CD14-positive monocyte (primary cell): Measurements from ENCODE around the gene FBXO34. TPM values are rescaled to one million over a fixed set of nuclear protein-coding genes. Genes with fewer than 3 reads are reported as not detected.
A peak's percentile ranks its signal among the peaks of the same experiment; 100 is the strongest.

Experiments used
- DNase-seq, 3 donors: peaks; one replicate each; pipeline ENCODE4 v3.0.0-alpha.2; 2011 to 2022
- H2AFZ ChIP-seq: 2 replicates; pipeline ENCODE4 v1.6.0; 2012; ENCODE audit warnings: mild to moderate bottlenecking, low read depth, low read length, inconsistent platforms; ENCODE audit not compliant: insufficient read depth, poor library complexity, severe bottlenecking
- H3K27ac ChIP-seq, 2 donors: 1 replicate in 1 of 2; 2 replicates in 1 of 2; pipeline ENCODE4 v1.5.1; 2012 to 2013; ENCODE audit warnings: low read length in 2 of 2, control low read depth in 1 of 2, inconsistent platforms in 1 of 2, low read depth in 1 of 2, mild to moderate bottlenecking in 1 of 2
- H3K27me3 ChIP-seq, 2 donors: one replicate each; pipeline versions ENCODE4 v1.6.0 to v1.6.1; 2011 to 2013; ENCODE audit warnings: low read length in 2 of 2; ENCODE audit not compliant: control insufficient read depth in 2 of 2, insufficient read depth in 2 of 2
- H3K36me3 ChIP-seq, 2 donors: replicated peaks in 1 of 2; 1 replicate in 1 of 2; 2 replicates in 1 of 2; pipeline versions ENCODE4 v1.5.1 to v1.6.1; 2012 to 2013; ENCODE audit warnings: low read length in 2 of 2, control low read depth in 1 of 2, inconsistent platforms in 1 of 2, mild to moderate bottlenecking in 1 of 2; ENCODE audit not compliant: insufficient read depth in 2 of 2, control insufficient read depth in 1 of 2
- H3K4me1 ChIP-seq, 2 donors: 1 replicate in 1 of 2; 2 replicates in 1 of 2; pipeline versions ENCODE4 v1.5.1 to v1.6.1; 2012 to 2013; ENCODE audit warnings: low read length in 2 of 2, control low read depth in 1 of 2, inconsistent platforms in 1 of 2, mild to moderate bottlenecking in 1 of 2, moderate library complexity in 1 of 2; ENCODE audit not compliant: insufficient read depth in 2 of 2, control insufficient read depth in 1 of 2
- H3K4me2 ChIP-seq: replicated peaks from 2 replicates; pipeline ENCODE3; 2012; ENCODE audit warnings: low read length, moderate library complexity, mild to moderate bottlenecking; ENCODE audit not compliant: poor library complexity, severe bottlenecking; ENCODE audit errors: extremely low read depth
- H3K4me3 ChIP-seq, 3 experiments: fragments of 200-600 bp in 1 of 3; sonication (generic) in 1 of 3; replicated peaks in 1 of 3; 1 replicate in 2 of 3; 2 replicates in 1 of 3; pipeline ENCODE4 v1.5.1; 2011 to 2013; ENCODE audit warnings: low read length in 3 of 3, mild to moderate bottlenecking in 3 of 3, control low read depth in 2 of 3, low read depth in 2 of 3, inconsistent platforms in 1 of 3, moderate library complexity in 1 of 3
- H3K79me2 ChIP-seq: 2 replicates; pipeline ENCODE4 v1.6.0; 2012; ENCODE audit warnings: mild to moderate bottlenecking, control low read depth, inconsistent platforms, low read length, moderate library complexity; ENCODE audit not compliant: insufficient read depth
- H3K9ac ChIP-seq: 2 replicates; pipeline ENCODE4 v1.6.0; 2017; ENCODE audit warnings: low read length, mild to moderate bottlenecking; ENCODE audit not compliant: insufficient read depth, poor library complexity, severe bottlenecking
- H3K9me3 ChIP-seq, 2 donors: replicated peaks in 1 of 2; 1 replicate in 1 of 2; 2 replicates in 1 of 2; pipeline versions ENCODE4 v1.5.1 to v1.6.1; 2012 to 2013; ENCODE audit warnings: low read length in 2 of 2, control low read depth in 1 of 2; ENCODE audit not compliant: control insufficient read depth in 1 of 2, insufficient read depth in 1 of 2
- H4K20me1 ChIP-seq: 2 replicates; pipeline ENCODE4 v1.6.0; 2012; ENCODE audit warnings: mild to moderate bottlenecking, low read length, control low read depth, moderate library complexity; ENCODE audit not compliant: insufficient read depth
- H3K27ac Mint-ChIP-seq, 7 donors: one replicate each; pipeline ENCODE4 v1.8.0; 2020; ENCODE audit warnings: mild to moderate bottlenecking in 7 of 7, mixed read lengths in 7 of 7, moderate library complexity in 6 of 7, inconsistent platforms in 2 of 7
- H3K27me3 Mint-ChIP-seq, 3 donors: one replicate each; pipeline ENCODE4 v1.8.0; 2021 to 2022; ENCODE audit warnings: low read depth in 3 of 3, mild to moderate bottlenecking in 3 of 3, mixed read lengths in 3 of 3, moderate library complexity in 3 of 3, inconsistent platforms in 1 of 3
- H3K36me3 Mint-ChIP-seq, 2 donors: one replicate each; pipeline ENCODE4 v1.8.0; 2020; ENCODE audit warnings: mixed read lengths in 2 of 2, inconsistent platforms in 1 of 2, mild to moderate bottlenecking in 1 of 2
- H3K4me1 Mint-ChIP-seq: one replicate; pipeline ENCODE4 v1.8.0; 2020; ENCODE audit warnings: mild to moderate bottlenecking, mixed read lengths
- H3K4me3 Mint-ChIP-seq, 2 donors: one replicate each; pipeline ENCODE4 v1.8.0; 2020; ENCODE audit warnings: mild to moderate bottlenecking in 2 of 2, mixed read lengths in 2 of 2, moderate library complexity in 1 of 2
- H3K9me3 Mint-ChIP-seq, 7 donors: one replicate each; pipeline ENCODE4 v1.8.0; 2020 to 2022; ENCODE audit warnings: mixed read lengths in 7 of 7, mild to moderate bottlenecking in 6 of 7, moderate library complexity in 6 of 7, inconsistent platforms in 2 of 7
- CTCF ChIP-seq: fragments of 200-600 bp; IDR thresholded peaks from one replicate; pipeline ENCODE4 v1.8.0; 2022; ENCODE audit warnings: antibody characterized with exemption, mild to moderate bottlenecking
- WGBS: methylation state at CpG from one replicate; pipeline ENCODE4 v1.1.5; 2013; ENCODE audit warnings: missing lambda C conversion rate; ENCODE audit not compliant: insufficient coverage; 5-methylcytosine and 5-hydroxymethylcytosine counted together
- intact Hi-C, 2 donors: fragments of 100-400 bp; cut with micrococcal nuclease; formaldehyde crosslinking; loops; one replicate each; pipeline versions ENCODE4 v1.15.0 to v1.15.1; 2023
- polyA plus RNA-seq, 3 donors: library from polyadenylated mRNA; depleted of rRNA in 1 of 3; unstranded in 2 of 3; stranded (reverse) in 1 of 3; fragments of 300-500 nt in 2 of 3; fragments of >200 nt in 1 of 3; fragmentation: Illumina TruSeq in 2 of 3; gene quantifications; 1 replicate in 2 of 3; 2 replicates in 1 of 3; pipeline ENCODE4 v1.2.3, GENCODE V29; 2012 to 2021

FBXO34 gene
- polyA plus RNA-seq, 3 donors: 10.3 to 18.1 (median 17.3) TPM

GRCh38 chr14:55274751-55275150 is 3.5 kb downstream of the FBXO34 start:
- Histone ChIP-seq H3K27me3 (no peaks in the 10 kb centered on the region), H3K4me1 (peaks cover 38 to 41% of the 10 kb centered on the region in 2 donors), H4K20me1 (peaks cover 66% of the 10 kb centered on the region), H2AFZ (no peak overlapping the region), H3K4me3 (no peak overlapping the region), H3K4me2 (no peak overlapping the region), H3K27ac (no peak overlapping the region), H3K9ac (no peak overlapping the region), H3K36me3 (peaks cover 0 to 5% of the 10 kb centered on the region in 2 donors), H3K9me3 (no peaks in the 10 kb centered on the region), H3K79me2 (peaks cover 79% of the 10 kb centered on the region)
- WGBS: 60% methylated on average over 1 of the region's 1 CpG
- intact Hi-C loops: loop anchor here in 1 of 2 donors (10.0 kb wide), 1 partner anchor 130 kb away; no protein-coding TSS in a partner anchor
- Mint-ChIP-seq H3K27me3 (peaks cover 0 to 2% (median 0%) of the 10 kb centered on the region in 3 donors), H3K27ac (no peak overlapping the region), H3K4me3 (no peak overlapping the region), H3K9me3 (no peaks in the 10 kb centered on the region), H3K4me1 (peaks cover 53% of the 10 kb centered on the region), H3K36me3 (peaks cover 4 to 9% of the 10 kb centered on the region in 2 donors)
- TF ChIP-seq CTCF: no peak
- no peak for DNase-seq

- Histone ChIP-seq H3K36me3 (peaks cover 0 to 5% of the 10 kb centered on the region in 2 donors), H4K20me1 (peaks cover 78% of the 10 kb centered on the region), H3K27ac (no peak overlapping the region), H3K4me3 (no peak overlapping the region), H3K9me3 (no peaks in the 10 kb centered on the region), H2AFZ (no peak overlapping the region), H3K27me3 (no peaks in the 10 kb centered on the region), H3K9ac (no peak overlapping the region), H3K4me1 (peaks cover 34 to 35% of the 10 kb centered on the region in 2 donors), H3K4me2 (no peak overlapping the region), H3K79me2 (peaks cover 98% of the 10 kb centered on the region)
- peak overlapping the region in 2 of 7 donors; percentile 22 to 51 for H3K27ac Mint-ChIP-seq
- peaks cover 0 to 2% (median 0%) of the 10 kb centered on the region in 3 donors for H3K27me3 Mint-ChIP-seq
- H3K4me1 Mint-ChIP-seq: peaks cover 46% of the 10 kb centered on the region
- no CpG with 5 or more reads among the region's 3 CpGs for WGBS
- no peaks in the 10 kb centered on the region for H3K9me3 Mint-ChIP-seq
- intact Hi-C loops: loop anchor here in 1 of 2 donors (10.0 kb wide), 1 partner anchor 128 kb away; no protein-coding TSS in a partner anchor
- TF ChIP-seq CTCF: no peak
- DNase-seq: no peak
- H3K4me3 Mint-ChIP-seq: no peak overlapping the region
- H3K36me3 Mint-ChIP-seq: peaks cover 6 to 16% of the 10 kb centered on the region in 2 donors
Observed at GRCh38 chr14:55276736-55277135, 5.5 kb downstream of the FBXO34 start.
